H1 (cell line): ENCODE data around the gene CHCHD3. TPM values are rescaled to one million over a fixed set of nuclear protein-coding genes. Genes with fewer than 3 reads are reported as not detected.

Source experiments
- CTCF ChIA-PET: fragments of 300-600 bp; sonication (Branson Sonifier 250); formaldehyde crosslinking; loops from one replicate; lab custom pipeline; 2021; ENCODE audit not compliant: partially characterized antibody; lab: Charles Lee
- POLR2A ChIA-PET: fragments of 300-600 bp; sonication (Branson Sonifier 250); formaldehyde crosslinking; loops from one replicate; lab custom pipeline; 2021; ENCODE audit warnings: inconsistent platforms; ENCODE audit not compliant: partially characterized antibody; lab: Charles Lee
- DNase-seq, 2 experiments: peaks; one replicate each; pipeline versions ENCODE4 v3.0.0 to v3.0.0-alpha.2; 2010 to 2022; ENCODE audit warnings: low spot score in 2 of 2, low read depth in 1 of 2, mixed read lengths in 1 of 2
- FAIRE-seq: peaks from 2 replicates; lab custom pipeline; 2011; peaks lifted over from hg19 to GRCh38; lab: Jason Lieb, UNC
- H2AFZ ChIP-seq: 2 replicates; pipeline ENCODE4 v1.8.1; 2012; ENCODE audit warnings: low read length, inconsistent platforms
- H2AK5ac ChIP-seq: 2 replicates; pipeline ENCODE4 v1.6.1; 2013; ENCODE audit warnings: low read depth, low read length
- H2BK120ac ChIP-seq: replicated peaks from 2 replicates; pipeline ENCODE3; 2013; ENCODE audit warnings: low read depth, low read length, inconsistent platforms
- H2BK12ac ChIP-seq: 2 replicates; pipeline ENCODE4 v1.6.1; 2013; ENCODE audit warnings: low read depth, low read length
- H2BK15ac ChIP-seq: 2 replicates; pipeline ENCODE4 v1.6.1; 2013; ENCODE audit warnings: low read length
- H2BK20ac ChIP-seq: 2 replicates; pipeline ENCODE4 v1.6.1; 2013; ENCODE audit warnings: low read length
- H2BK5ac ChIP-seq: 2 replicates; pipeline ENCODE4 v1.6.1; 2013; ENCODE audit warnings: low read depth, low read length
- H3K14ac ChIP-seq: 2 replicates; pipeline ENCODE4 v1.6.1; 2013; ENCODE audit warnings: inconsistent platforms; ENCODE audit not compliant: insufficient read length
- H3K18ac ChIP-seq: 2 replicates; pipeline ENCODE4 v1.6.1; 2013; ENCODE audit warnings: low read length; ENCODE audit errors: extremely low read depth
- H3K23ac ChIP-seq: 2 replicates; pipeline ENCODE4 v1.6.1; 2013; ENCODE audit warnings: inconsistent platforms; ENCODE audit not compliant: insufficient read length
- H3K23me2 ChIP-seq: 2 replicates; pipeline ENCODE4 v1.6.1; 2013; ENCODE audit warnings: low read depth, low read length
- H3K27ac ChIP-seq: 2 replicates; pipeline ENCODE4 v1.6.1; 2011; ENCODE audit warnings: low read depth, low read length, inconsistent platforms
- H3K27me3 ChIP-seq, 4 experiments: replicated peaks in 1 of 4; 1 replicate in 1 of 4; 2 replicates in 3 of 4; pipeline versions ENCODE4 v1.6.1 to v1.8.1; 2011 to 2013; ENCODE audit warnings: low read length in 3 of 4, mild to moderate bottlenecking in 3 of 4, inconsistent platforms in 2 of 4, mixed read lengths in 2 of 4, moderate library complexity in 1 of 4; ENCODE audit not compliant: control insufficient read depth in 3 of 4, insufficient read depth in 3 of 4; ENCODE audit errors: extremely low read depth in 1 of 4
- H3K36me3 ChIP-seq, 4 experiments: 2 replicates each; pipeline versions ENCODE4 v1.6.1 to v1.8.1; 2011 to 2013; ENCODE audit warnings: mild to moderate bottlenecking in 4 of 4, low read length in 3 of 4, moderate library complexity in 2 of 4, control low read depth in 1 of 4, inconsistent platforms in 1 of 4; ENCODE audit not compliant: insufficient read depth in 4 of 4, control insufficient read depth in 2 of 4
- H3K4ac ChIP-seq: replicated peaks from 2 replicates; pipeline ENCODE3; 2013; ENCODE audit warnings: low read length, low read depth, mixed read lengths, inconsistent platforms; ENCODE audit not compliant: insufficient read length
- H3K4me1 ChIP-seq, 4 experiments: replicated peaks in 1 of 4; 1 replicate in 1 of 4; 2 replicates in 3 of 4; pipeline versions ENCODE4 v1.6.1 to v1.8.1; 2011 to 2013; ENCODE audit warnings: low read length in 3 of 4, inconsistent platforms in 2 of 4, mixed read lengths in 1 of 4; ENCODE audit not compliant: insufficient read depth in 4 of 4, control insufficient read depth in 3 of 4
- H3K4me2 ChIP-seq, 2 experiments: 2 replicates each; pipeline versions ENCODE4 v1.6.1 to v1.8.1; 2011 to 2013; ENCODE audit warnings: low read depth in 2 of 2, low read length in 2 of 2, control low read depth in 1 of 2, inconsistent platforms in 1 of 2, mild to moderate bottlenecking in 1 of 2; ENCODE audit not compliant: insufficient read depth in 1 of 2
- H3K4me3 ChIP-seq, 4 experiments: fragments of 200-600, 300-600 bp in 1 of 4; sonication (generic), shearing (Covaris generic), sonication (Bioruptor Twin) in 1 of 4; 2 replicates each; pipeline versions ENCODE4 v1.5.1 to v1.8.1; 2011 to 2016; ENCODE audit warnings: low read length in 4 of 4, low read depth in 3 of 4, control low read depth in 2 of 4, inconsistent platforms in 2 of 4, mild to moderate bottlenecking in 2 of 4, mixed read lengths in 1 of 4, moderate library complexity in 1 of 4; ENCODE audit not compliant: insufficient read depth in 2 of 4; ENCODE audit errors: extremely low read depth in 1 of 4
- H3K56ac ChIP-seq: replicated peaks from 2 replicates; pipeline ENCODE3; 2013; ENCODE audit warnings: low read depth, mild to moderate bottlenecking, mixed read lengths, low read length, inconsistent platforms; ENCODE audit not compliant: insufficient read length
- H3K79me1 ChIP-seq: 2 replicates; pipeline ENCODE4 v1.6.1; 2013; ENCODE audit warnings: low read depth, low read length, control low read depth
- H3K79me2 ChIP-seq, 2 experiments: 2 replicates each; pipeline versions ENCODE4 v1.6.1 to v1.8.1; 2012 to 2013; ENCODE audit warnings: low read length in 2 of 2, mild to moderate bottlenecking in 2 of 2, inconsistent platforms in 1 of 2; ENCODE audit not compliant: insufficient read depth in 2 of 2, control insufficient read depth in 1 of 2
- H3K9ac ChIP-seq, 4 experiments: replicated peaks in 1 of 4; 1 replicate in 1 of 4; 2 replicates in 3 of 4; pipeline versions ENCODE4 v1.6.1 to v1.8.1; 2011 to 2013; ENCODE audit warnings: low read depth in 3 of 4, low read length in 3 of 4, control low read depth in 2 of 4, mild to moderate bottlenecking in 2 of 4, moderate library complexity in 2 of 4, inconsistent platforms in 1 of 4; ENCODE audit errors: extremely low read depth in 1 of 4
- H3K9me3 ChIP-seq, 2 experiments: 2 replicates each; pipeline versions ENCODE4 v1.6.1 to v1.8.1; 2012 to 2013; ENCODE audit warnings: mild to moderate bottlenecking in 2 of 2, moderate library complexity in 2 of 2, control low read depth in 1 of 2, inconsistent platforms in 1 of 2, low read depth in 1 of 2, low read length in 1 of 2, mixed read lengths in 1 of 2; ENCODE audit not compliant: insufficient read depth in 2 of 2
- H4K20me1 ChIP-seq, 2 experiments: replicated peaks in 1 of 2; 2 replicates each; pipeline versions ENCODE3 to v1.8.1; 2011 to 2013; ENCODE audit warnings: inconsistent platforms in 2 of 2, low read length in 2 of 2, mild to moderate bottlenecking in 1 of 2; ENCODE audit not compliant: insufficient read depth in 2 of 2, control insufficient read depth in 1 of 2
- H4K5ac ChIP-seq: 2 replicates; pipeline ENCODE4 v1.6.1; 2013; ENCODE audit warnings: low read length, low read depth, mixed read lengths, inconsistent platforms; ENCODE audit not compliant: insufficient read length
- H4K8ac ChIP-seq: 2 replicates; pipeline ENCODE4 v1.8.0; 2013; ENCODE audit warnings: mild to moderate bottlenecking, moderate library complexity, low read length, inconsistent platforms; ENCODE audit not compliant: insufficient read depth; ENCODE audit errors: extremely low read depth
- H4K91ac ChIP-seq: replicated peaks from 2 replicates; pipeline ENCODE3; 2013; ENCODE audit warnings: low read length, mixed read lengths, inconsistent platforms; ENCODE audit not compliant: insufficient read length
- BRCA1 ChIP-seq: IDR thresholded peaks from 2 replicates; pipeline ENCODE4 v1.6.1; 2012; ENCODE audit warnings: low read depth, low read length, improper control_type of control experiment
- KDM1A ChIP-seq: fragments of 200-600, 300-600 bp; sonication (generic); IDR thresholded peaks from 2 replicates; pipeline ENCODE4 v1.7.1; 2016; ENCODE audit warnings: mild to moderate bottlenecking, low read length, borderline replicate concordance
- KDM4A ChIP-seq: IDR thresholded peaks from one replicate; pipeline ENCODE4 v1.7.1; 2012; ENCODE audit warnings: low read depth, mild to moderate bottlenecking, moderate library complexity, low read length, inconsistent platforms; ENCODE audit not compliant: severe bottlenecking
- MAFK ChIP-seq: IDR thresholded peaks from 2 replicates; pipeline ENCODE4 v1.6.1; 2012; ENCODE audit warnings: low read depth, mild to moderate bottlenecking, improper control_type of control experiment, low read length
- POU5F1 ChIP-seq: IDR thresholded peaks from 2 replicates; pipeline ENCODE4 v1.6.1; 2011; ENCODE audit warnings: low read depth, mild to moderate bottlenecking, low read length, moderate library complexity
- RAD21 ChIP-seq, 2 experiments: IDR thresholded peaks in 1 of 2; conservative IDR thresholded peaks in 1 of 2; 2 replicates each; pipeline ENCODE4 v1.6.1; 2011; ENCODE audit warnings: low read depth in 2 of 2, low read length in 2 of 2, improper control_type of control experiment in 1 of 2, inconsistent platforms in 1 of 2, mild to moderate bottlenecking in 1 of 2, moderate library complexity in 1 of 2
- RNF2 ChIP-seq: fragments of 200-900, 300-1000 bp; sonication (generic); IDR thresholded peaks from 2 replicates; pipeline ENCODE4 v1.7.1; 2016; ENCODE audit warnings: borderline replicate concordance, low read depth, mild to moderate bottlenecking, antibody characterized with exemption, low read length; ENCODE audit not compliant: poor library complexity, severe bottlenecking; ENCODE audit errors: missing control alignments
- SIRT6 ChIP-seq: IDR thresholded peaks from one replicate; pipeline ENCODE4 v1.7.1; 2012; ENCODE audit warnings: low read length, inconsistent platforms
- SP2 ChIP-seq: IDR thresholded peaks from 2 replicates; pipeline ENCODE4 v1.6.1; 2012; ENCODE audit warnings: mild to moderate bottlenecking, low read length, inconsistent platforms
- TAF7 ChIP-seq: optimal IDR thresholded peaks from 2 replicates; pipeline ENCODE3; 2011; ENCODE audit warnings: low read depth, mild to moderate bottlenecking, inconsistent platforms, low read length, moderate library complexity, borderline replicate concordance
- TCF12 ChIP-seq: IDR thresholded peaks from 2 replicates; pipeline ENCODE4 v1.6.1; 2011; ENCODE audit warnings: low read depth, mild to moderate bottlenecking, low read length
- USF2 ChIP-seq: IDR thresholded peaks from 2 replicates; pipeline ENCODE4 v1.6.1; 2011; ENCODE audit warnings: low read length, improper control_type of control experiment
- YY1 ChIP-seq: IDR thresholded peaks from 2 replicates; pipeline ENCODE4 v1.6.1; 2011; ENCODE audit warnings: low read depth, mild to moderate bottlenecking, low read length
- WGBS, 2 experiments: shearing (Covaris generic) in 1 of 2; methylation state at CpG; one replicate each; pipeline versions ENCODE4 v1.1.6 to v1.1.7; 2013 to 2015; ENCODE audit warnings: low lambda C conversion rate in 2 of 2, mixed read lengths in 2 of 2, inconsistent platforms in 1 of 2, low coverage in 1 of 2, missing lambda C conversion rate in 1 of 2; ENCODE audit not compliant: insufficient replicate concordance in 2 of 2, insufficient coverage in 1 of 2, insufficient read length in 1 of 2; ENCODE audit errors: extremely low coverage in 1 of 2, missing lambda C conversion rate in 1 of 2; 5-methylcytosine and 5-hydroxymethylcytosine counted together
- polyA plus RNA-seq, 7 experiments: library from polyadenylated mRNA; depleted of rRNA in 3 of 7; stranded (reverse) in 5 of 7; unstranded in 2 of 7; fragments of >200 nt in 5 of 7; fragments of 200-250 nt in 2 of 7; gene quantifications; 1 replicate in 5 of 7; 2 replicates in 1 of 7; 4 replicates in 1 of 7; pipeline versions ENCODE4 v1.2.1 to v1.2.3, GENCODE V29; 2011 to 2013; ENCODE audit warnings: missing spikeins in 2 of 7, mixed read lengths in 2 of 7
- total RNA-seq: library from RNA; stranded (reverse); fragmentation: NEBNext Ultra II Directional; extraction: Animal tissue kit (Norgen Biotek cat#: 25700); gene quantifications from 2 replicates; pipeline ENCODE4 v1.2.1, GENCODE V29; 2021

Gene CHCHD3
- total and polyA plus RNA-seq, 2 of the 8 experiments (the other 6 are each of a cell fraction or from before 2014, with no cell fraction given), result 42.9 to 137 TPM

- CTCF ChIA-PET, result no interaction called here
- Histone ChIP-seq H2BK20ac (no peak overlapping the region), H3K27me3 (no peaks in the 10 kb centered on the region), H2BK12ac (no peak overlapping the region), H3K4me1 (peaks cover 0 to 9% (median 4%) of the 10 kb centered on the region in 4 experiments; a peak in 4 of 7 replicates), H3K27ac (no peak overlapping the region), H3K23ac (no peak overlapping the region), H3K79me2 (peaks cover 0 to 18% of the 10 kb centered on the region in 2 experiments; a peak in 1 of 4 replicates), H4K20me1 (peaks cover 3 to 4% of the 10 kb centered on the region in 2 experiments), H3K9me3 (peaks cover 0 to 3% of the 10 kb centered on the region in 2 experiments; a peak in 1 of 4 replicates), H3K36me3 (no peaks in the 10 kb centered on the region; a peak in 1 of 8 replicates), H3K79me1 (no peaks in the 10 kb centered on the region), H3K4me3 (no peak overlapping the region), H2BK5ac (no peak overlapping the region), H3K14ac (no peak overlapping the region), H3K4ac (no peak overlapping the region), H3K56ac (no peak overlapping the region), H4K91ac (no peak overlapping the region), H2AFZ (no peak overlapping the region), H3K4me2 (no peak overlapping the region), H3K9ac (no peak overlapping the region), H4K8ac (no peak overlapping the region), H2AK5ac (no peak overlapping the region), H4K5ac (no peak overlapping the region), H2BK120ac (no peak overlapping the region), H3K18ac (no peak overlapping the region), H3K23me2 (no peaks in the 10 kb centered on the region), H2BK15ac (no peak overlapping the region)
- 93% methylated on average over 2 of the region's 2 CpGs; no CpG with 5 or more reads in 1 of the 2 experiments for WGBS, 2 experiments
- POLR2A ChIA-PET, result no interaction called here
- FAIRE-seq, result no peak
- no peak for DNase-seq
- TF ChIP-seq SP2, result no peak
- no peak for TF ChIP-seq TCF12
- no peak for TF ChIP-seq MAFK
- TF ChIP-seq RNF2, result no peak
- no peak for TF ChIP-seq KDM4A
- no peak for TF ChIP-seq RAD21 (IDR thresholded peaks at IDR 0.05 in 1 of 2, conservative IDR thresholded peaks at IDR 0.05 in 1 of 2; ENCODE audit: low read depth in 2 of 2, low read length in 2 of 2)
- no peak for TF ChIP-seq YY1
- no peak for TF ChIP-seq BRCA1
- TF ChIP-seq USF2, result no peak
- TF ChIP-seq TAF7, result no peak
- no peak for TF ChIP-seq POU5F1
- TF ChIP-seq KDM1A, result no peak
- no peak for TF ChIP-seq SIRT6
These were observed 147.9 kb downstream of the CHCHD3 start for GRCh38 chr7:132934017-132934416.
